Activated CD4-positive, alpha-beta T cell treated with anti-CD3 and anti-CD28 coated beads for 4 hours (primary cell): ENCODE measurements around the gene HLF.

Source experiments
- DNase-seq, 2 donors: peaks; one replicate each; pipeline ENCODE4 v3.0.0-alpha.2; 2020

Gene HLF

GRCh38 chr17:55334881-55335540 lies 70.3 kb downstream of the HLF start:
- no peak for DNase-seq

- DNase-seq: no peak
Measured at GRCh38 chr17:55335625-55336024, 70.9 kb downstream of the HLF start.

- no peak for DNase-seq
Measured at GRCh38 chr17:55336426-55336825, 71.7 kb downstream of the HLF start.

GRCh38 chr17:55340176-55340575 lies 75.4 kb downstream of the HLF start:
- no peak for DNase-seq

- no peak for DNase-seq
Measured at GRCh38 chr17:55340686-55341085, 75.9 kb downstream of the HLF start.

GRCh38 chr17:55341432-55341831 lies 76.7 kb downstream of the HLF start:
- DNase-seq: no peak

GRCh38 chr17:55342800-55343585 lies 78.2 kb downstream of the HLF start:
- DNase-seq: no peak

- no peak for DNase-seq
Measured at GRCh38 chr17:55343900-55344513, 79.2 kb downstream of the HLF start.

- DNase-seq: peak; percentile 8 to 14
Measured at GRCh38 chr17:55344514-55344997, 79.8 kb downstream of the HLF start.

- no peak for DNase-seq
Measured at GRCh38 chr17:55345132-55345531, 80.4 kb downstream of the HLF start.

GRCh38 chr17:55346658-55347057 lies 81.9 kb downstream of the HLF start:
- DNase-seq: no peak

GRCh38 chr17:55347341-55347740 lies 82.6 kb downstream of the HLF start:
- DNase-seq: no peak

- DNase-seq: peak; percentile 38 to 42
Measured at GRCh38 chr17:55348749-55349354, 84.1 kb downstream of the HLF start.

- no peak for DNase-seq
Measured at GRCh38 chr17:55350825-55351205, 86.1 kb downstream of the HLF start.

- no peak for DNase-seq
Measured at GRCh38 chr17:55351226-55351625, 86.5 kb downstream of the HLF start.

- no peak for DNase-seq
Measured at GRCh38 chr17:55354010-55354409, 89.2 kb downstream of the HLF start.

- DNase-seq: no peak
Measured at GRCh38 chr17:55354941-55355340, 90.2 kb downstream of the HLF start.

GRCh38 chr17:55356434-55357328 lies 91.9 kb downstream of the HLF start:
- peak; percentile 59 to 70 for DNase-seq

GRCh38 chr17:55360971-55361370 lies 96.2 kb downstream of the HLF start:
- DNase-seq: no peak

- DNase-seq: no peak
Measured at GRCh38 chr17:55363033-55363432, 98.3 kb downstream of the HLF start.

- no peak for DNase-seq
Measured at GRCh38 chr17:55366020-55366481, 101.3 kb downstream of the HLF start.

- no peak for DNase-seq
Measured at GRCh38 chr17:55368706-55369105, 103.9 kb downstream of the HLF start.
